Activated CD4-positive, alpha-beta T cell treated with anti-CD3 and anti-CD28 coated beads, Interleukin-2, amount 50 U/mL, for 1 hour (primary cell): ENCODE results near the gene ABCC6.
"Not testable (repeated sequence)": the region's sequence is repeated elsewhere in the genome, so short reads cannot be mapped to it uniquely, and the experiment has no call there.

Experiments
- DNase-seq: peaks from one replicate; pipeline ENCODE4 v3.0.0-alpha.2; 2020

The ABCC6 gene

DNA sequence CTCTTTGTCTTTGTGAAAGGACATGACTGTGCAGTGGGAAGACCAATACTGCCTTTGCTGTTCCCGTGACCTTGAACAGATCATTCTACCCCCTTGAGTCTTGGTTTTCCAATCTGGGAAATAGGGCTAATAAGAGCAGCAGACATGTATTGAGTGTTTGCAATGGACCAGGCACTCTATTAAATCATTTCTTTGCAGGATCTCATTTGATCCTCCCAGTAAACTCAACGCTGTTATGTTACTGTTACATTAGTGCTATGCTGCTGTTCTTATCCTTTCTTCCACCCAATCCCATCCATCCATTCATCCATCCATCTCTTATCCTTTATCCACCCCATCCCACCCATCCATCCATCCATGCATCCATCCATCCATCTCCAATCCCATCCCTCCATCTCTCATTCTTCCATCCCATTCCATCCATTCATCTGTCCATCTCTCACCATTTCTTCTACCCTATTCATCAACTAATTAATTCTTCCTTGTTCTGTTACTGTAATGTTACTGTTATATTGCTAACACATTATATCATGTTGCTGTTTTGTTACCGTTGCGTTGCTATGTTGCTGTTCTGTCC, 65.1 kb downstream of the ABCC6 start:
- no peak for DNase-seq

DNA sequence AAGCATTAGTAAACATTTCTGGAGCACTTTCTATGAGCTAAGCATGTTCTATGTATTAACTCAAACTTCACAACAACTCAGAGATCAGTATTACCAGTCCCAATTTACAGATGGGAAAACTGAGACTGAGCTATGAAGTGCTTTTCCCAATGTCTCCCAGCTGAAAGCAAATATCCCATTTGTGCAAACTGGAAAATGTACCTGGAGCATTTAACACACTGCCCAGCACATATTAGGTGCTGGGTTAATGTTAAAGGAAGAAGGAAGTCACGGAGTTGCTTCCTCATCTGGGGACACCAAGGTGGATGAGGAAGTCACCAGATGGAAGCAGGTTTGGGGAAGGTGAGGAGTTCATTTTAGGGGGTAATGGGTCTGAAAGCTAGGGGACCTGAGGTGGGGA, 66.1 kb downstream of the ABCC6 start:
- DNase-seq = no peak

DNA sequence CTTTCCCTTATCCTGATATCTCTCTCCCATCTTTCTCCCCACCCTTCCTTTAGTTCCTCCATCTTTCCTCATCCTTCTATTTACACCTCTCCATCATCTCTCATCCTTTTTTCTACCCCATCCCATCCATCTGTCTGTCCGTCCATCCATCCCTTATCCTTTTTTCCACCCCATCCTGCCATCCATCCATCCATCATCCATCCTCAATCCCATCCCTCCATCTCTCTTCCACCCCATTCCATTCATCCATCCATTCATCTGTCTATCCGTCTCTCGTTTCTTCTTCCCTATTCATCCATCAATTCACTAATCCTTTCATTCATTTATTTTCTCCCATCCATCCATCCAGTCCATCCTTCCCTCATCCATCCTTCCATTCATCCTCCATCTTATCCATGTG, 68.1 kb downstream of the ABCC6 start:
- DNase-seq = no peak

DNA sequence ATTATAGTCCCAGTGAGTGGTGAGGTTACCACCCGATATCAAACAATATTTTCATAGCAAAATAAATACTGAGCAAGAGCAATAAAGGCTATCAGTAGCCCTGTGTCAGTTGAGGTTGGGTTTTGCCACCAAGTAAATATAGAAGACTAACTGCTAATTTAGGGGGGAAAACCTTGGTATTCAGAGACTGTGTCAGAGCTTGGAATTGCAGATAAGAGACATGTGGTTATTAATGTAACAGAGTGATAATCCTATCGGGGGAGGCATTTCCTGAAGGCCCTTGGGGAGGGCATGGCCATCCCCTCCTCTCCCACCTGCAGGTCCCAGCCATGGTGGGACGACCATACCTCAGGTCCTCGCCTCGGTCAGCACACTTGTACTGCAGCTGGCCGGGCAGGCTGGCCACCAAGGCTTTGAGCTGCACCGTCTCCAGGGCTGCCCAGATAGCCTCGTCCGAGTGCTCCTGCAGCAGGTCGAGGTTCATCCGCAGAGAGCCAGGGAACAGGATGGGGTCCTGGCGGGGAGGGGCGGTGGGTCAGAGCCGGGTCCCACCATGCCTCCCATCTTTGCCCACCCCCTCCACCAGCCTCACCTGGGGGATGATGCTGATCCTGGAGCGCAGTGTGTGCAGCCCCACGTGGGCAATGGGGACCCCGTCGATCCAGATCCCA, 68.9 kb downstream of the ABCC6 start:
- DNase-seq = no peak

DNA sequence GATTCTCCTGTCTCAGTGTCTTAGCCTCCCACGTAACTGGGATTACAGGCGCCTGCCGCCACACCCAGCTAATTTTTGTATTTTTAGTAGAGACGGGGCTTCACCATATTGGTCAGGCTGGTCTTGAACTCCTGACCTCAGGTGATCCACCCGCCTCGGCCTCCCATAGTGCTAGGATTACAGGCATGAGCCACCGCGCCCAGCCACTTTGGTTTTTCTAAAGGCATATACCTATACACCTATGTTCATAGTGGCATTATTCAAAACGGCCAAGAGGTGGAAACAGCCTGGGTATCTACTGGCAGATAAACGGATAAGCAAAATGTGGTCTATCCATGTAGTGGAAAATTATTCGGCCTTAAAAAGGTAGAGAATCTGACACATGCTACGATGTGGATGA, 70.3 kb downstream of the ABCC6 start:
- DNase-seq = not testable (repeated sequence)

DNA sequence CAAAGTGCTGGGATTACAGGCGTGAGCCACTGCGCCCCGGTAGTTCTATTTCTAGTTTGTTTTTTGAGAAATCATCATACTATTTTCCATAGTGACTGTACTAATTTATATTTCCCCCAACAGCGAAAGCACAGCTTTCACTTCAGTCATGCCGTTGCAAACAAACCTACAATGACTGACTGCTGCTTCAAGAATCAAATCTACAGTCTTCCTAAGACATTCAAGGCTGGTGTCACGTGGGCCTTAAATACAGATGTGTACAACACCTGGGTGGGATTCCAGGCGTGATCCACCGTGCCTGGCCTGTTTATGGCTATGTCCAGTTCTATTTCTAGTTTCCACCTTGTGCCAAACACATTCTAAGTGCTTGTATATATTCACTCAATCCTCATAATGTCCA, 72.0 kb downstream of the ABCC6 start:
- DNase-seq = no peak

DNA sequence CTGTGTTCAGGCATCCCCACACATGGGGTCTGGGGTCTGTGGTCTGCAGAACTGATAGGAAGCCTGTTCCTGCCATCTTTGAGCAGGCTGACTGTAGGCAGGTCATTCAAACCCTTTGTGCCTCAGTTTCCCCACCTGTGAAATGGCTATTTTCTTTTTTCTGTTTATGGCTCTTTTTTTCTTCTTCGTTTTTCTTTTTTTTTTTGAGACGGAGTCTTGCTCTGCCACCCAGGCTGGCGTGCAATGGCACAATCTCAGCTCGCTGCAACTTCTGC, 72.5 kb downstream of the ABCC6 start:
- no peak for DNase-seq

DNA sequence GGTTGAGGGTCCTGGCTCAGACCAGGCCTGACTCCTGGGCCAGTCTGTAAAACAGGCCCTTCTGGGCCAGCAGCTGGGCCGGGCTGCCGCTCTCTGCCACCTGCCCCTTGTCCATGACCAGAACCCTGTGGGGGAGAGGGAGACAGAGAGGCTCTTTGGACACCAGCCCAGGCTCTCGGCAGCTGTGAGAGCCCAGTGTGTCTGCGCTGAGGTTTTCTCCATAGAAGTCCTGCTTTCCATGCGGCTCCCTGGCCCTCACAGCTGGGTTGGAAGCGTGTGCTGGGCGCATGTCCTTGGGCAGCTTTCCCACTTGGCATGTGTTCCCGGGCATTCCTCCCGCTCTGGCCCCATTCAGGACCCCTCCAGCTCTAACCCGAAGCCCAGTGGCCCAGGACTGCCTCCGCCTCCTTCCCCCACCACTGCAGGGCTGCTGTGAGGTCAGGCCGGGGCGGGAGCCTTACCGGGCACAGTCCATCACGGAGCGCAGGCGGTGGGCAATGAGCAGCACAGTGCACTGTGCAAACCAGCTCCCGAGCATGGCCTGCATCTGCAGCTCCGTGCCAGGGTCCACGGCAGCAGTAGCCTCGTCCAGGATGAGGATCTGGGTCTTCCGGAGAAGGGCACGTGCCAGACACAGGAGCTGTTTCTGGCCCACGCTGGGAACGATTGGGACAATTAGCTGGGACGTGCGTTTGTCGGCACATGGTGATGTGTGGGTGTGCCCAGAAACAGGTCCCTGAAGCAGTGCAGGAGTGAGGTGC, 73.0 kb downstream of the ABCC6 start:
- DNase-seq = no peak

DNA sequence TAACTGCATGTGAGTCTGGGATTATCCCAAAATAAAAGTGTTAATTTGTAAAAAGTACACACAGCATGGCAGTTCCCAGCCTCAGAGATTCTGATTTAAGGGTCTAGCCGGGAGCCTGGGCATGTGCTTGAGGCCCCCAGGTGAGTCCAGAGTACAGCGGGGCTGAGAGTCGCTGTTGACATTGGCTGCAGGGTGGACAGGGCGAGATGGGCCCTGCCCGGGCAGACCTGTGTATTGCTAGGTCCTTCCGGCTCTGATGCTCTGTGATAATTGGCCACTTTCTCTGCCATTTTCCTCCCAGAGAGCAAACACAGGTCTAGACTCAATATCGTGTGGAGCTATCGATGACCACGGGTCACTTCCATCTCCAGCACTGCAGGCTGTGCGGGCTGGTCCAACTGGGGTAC, 73.6 kb downstream of the ABCC6 start:
- no peak for DNase-seq

DNA sequence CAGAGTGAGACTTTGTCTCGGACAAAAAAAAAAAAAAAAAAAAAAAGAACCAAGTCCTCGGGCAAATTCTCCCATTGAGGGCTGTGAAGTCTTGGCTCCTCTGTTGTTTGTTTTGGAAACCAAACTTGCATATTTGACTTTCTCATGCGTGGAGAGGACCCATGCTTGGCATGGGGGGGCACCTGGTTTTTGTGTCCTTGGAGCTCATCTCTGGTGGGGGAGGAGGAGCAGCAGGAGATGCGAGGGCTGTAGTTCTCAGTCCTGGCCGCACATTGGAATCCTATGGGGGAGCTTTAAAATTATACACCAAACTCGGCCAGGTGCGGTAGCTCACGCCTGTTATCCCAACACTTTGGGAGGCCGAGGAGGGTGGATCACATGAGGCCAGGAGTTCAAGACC, 74.5 kb downstream of the ABCC6 start:
- DNase-seq = no peak

DNA sequence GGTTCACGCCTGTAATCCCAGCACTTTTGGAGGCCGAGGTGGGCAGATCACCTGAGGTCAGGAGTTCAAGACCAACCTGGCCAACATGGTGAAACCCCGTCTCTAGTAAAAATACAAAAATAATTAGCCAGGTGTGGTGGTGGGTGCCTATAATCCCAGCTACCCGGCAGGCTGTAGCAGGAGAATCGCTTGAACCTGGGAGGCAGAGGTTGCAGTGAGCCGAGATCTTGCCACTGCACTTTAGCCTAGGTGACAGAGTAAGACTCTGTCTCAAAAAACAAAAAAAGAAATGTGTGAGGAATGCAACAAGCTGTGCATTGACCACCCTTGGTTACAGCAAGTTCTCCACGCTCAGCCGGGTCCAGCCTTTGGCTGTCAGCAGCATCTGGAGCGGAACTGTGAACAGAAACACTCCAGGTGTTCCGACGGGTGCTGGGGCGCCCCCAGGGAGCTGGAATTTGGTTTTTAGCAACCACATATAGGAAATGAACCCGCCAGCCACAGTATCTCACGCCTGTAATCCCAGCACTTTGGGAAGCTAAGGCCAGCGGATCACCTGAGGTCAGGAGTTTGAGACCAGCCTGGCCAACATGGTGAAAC, 75.2 kb downstream of the ABCC6 start:
- not testable (repeated sequence) for DNase-seq

DNA sequence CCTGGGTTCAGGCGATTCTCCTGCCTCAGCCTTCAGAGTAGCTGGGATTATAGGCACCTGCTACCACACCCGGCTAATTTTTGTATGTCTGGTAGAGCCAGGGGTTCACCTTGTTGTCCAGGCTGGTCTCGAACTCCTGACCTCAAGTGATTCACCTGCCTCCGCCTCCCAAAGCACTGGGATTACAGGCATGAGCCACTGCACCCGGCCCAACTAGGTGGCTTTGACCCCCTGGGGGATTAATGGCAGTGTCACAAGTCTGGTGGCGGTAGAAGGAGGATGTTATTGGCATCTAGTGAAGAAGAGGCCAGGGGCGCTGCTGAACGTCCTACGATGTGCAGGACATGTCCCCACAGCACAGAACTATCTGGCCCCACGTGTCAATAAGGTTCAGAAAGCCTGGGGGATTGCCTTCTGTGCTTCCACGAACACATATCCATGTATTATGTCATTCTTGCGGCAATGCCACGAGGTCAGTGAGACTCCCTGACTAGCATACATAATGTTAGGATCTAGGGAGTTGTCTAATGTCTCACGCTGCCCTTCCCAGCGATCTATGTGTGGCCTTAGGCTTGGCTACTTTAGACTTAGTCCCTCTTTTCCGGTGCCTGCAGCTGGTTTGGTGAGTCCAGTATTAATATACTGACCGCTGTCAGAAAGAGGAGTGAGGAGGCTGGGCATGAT, 75.8 kb downstream of the ABCC6 start:
- no peak for DNase-seq

DNA sequence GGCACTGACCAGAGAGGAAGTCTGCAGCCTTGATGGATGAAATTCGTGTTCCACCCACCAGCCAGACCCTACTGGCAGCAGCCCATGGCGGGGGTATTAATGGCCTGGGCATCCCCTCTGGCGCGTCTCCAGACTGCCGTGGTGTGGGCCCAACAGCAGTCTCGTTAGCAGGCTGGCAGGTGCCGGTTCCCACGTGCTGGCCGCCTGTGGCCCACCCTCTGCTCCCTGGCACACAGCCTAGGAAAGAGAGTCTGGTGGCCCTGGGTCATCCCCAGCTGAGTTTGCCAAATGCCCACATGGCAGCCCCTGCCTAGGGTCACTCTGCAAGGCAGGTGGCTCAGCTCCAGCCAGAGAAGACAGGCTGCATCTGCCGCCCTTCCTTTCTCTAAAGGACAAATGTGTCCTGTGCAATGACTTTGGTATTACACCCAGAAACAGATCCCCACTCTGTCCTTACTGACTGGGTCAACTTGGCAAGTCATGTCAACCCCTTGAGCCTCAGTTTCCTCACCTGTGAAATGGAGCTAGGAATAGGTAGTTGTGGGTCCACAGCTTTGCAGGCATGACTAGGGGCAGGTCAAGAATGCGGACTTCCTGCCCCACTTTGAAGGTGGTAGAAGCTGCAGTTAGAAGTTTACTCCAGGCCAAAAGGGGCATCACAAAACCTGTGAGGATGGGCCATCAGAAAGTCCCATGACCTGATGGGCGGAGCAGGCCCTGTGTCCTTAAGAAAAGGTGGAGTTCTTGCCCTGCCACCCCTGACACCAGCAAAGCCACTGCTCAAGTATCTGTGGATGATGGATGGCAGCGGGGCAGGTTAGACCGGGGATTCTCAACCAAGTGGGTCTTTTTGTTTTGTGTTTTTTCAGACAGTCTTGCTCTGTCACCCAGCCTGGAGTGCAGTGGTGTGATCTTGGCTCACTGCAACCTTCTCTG, 76.6 kb downstream of the ABCC6 start:
- DNase-seq = no peak

DNA sequence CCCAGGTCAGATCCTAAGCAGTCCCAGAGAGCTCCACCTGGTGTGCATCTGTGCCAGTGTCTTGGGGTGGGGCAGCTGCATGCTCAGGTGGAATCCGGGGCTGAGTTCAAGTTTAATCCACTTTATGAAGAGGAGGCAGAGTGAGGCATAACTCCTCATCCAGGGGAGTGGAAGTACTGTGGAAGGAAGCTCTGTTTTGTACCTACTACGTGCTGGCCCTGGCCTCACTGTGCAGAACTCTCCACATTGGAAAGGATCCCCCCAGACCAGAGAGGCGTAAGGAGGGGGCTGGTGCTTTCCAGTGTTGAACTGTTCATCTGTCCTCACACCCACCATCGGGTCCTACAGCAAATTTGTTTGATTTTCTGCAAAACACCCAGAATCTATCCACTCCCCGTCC, 78.0 kb downstream of the ABCC6 start:
- no peak for DNase-seq

DNA sequence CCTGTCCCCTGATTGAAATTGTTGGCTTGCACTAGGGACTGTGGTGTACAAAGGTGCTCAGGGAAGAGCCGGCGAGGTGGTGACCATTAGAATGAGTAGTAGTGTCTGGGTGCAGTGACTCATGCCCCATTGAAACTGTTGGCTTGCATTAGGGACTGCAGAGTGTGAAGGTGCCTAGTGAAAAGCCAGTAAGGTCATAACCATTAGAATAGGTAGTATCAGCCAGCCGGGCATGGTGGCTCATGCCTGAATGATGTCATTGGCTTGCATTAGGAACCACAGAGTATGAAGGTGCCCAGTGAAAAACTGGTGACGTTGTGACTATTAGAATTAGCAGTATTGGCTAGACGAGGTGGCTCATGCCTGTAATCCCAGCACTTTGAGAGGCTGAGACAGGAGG, 78.9 kb downstream of the ABCC6 start:
- DNase-seq = no peak

DNA sequence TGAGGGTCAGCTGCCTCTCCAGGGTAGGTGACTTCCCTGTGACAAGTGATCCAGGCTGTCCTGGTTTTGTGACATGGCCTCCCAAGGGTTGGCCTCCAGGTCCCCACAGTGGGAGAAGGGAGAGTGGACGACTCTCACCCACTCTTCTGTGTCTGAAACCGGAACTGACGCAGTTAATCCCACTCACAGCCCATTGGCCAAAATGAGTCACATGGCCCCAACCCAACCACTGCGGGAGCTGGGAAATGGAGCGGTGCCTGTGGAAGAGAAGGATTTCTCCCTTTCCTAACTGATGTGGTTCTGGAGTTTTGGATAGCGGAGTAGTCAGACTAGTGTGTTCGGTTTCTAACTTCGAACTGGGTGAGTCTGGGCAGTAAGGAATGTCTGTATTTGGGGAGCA, 79.4 kb downstream of the ABCC6 start:
- DNase-seq = no peak

DNA sequence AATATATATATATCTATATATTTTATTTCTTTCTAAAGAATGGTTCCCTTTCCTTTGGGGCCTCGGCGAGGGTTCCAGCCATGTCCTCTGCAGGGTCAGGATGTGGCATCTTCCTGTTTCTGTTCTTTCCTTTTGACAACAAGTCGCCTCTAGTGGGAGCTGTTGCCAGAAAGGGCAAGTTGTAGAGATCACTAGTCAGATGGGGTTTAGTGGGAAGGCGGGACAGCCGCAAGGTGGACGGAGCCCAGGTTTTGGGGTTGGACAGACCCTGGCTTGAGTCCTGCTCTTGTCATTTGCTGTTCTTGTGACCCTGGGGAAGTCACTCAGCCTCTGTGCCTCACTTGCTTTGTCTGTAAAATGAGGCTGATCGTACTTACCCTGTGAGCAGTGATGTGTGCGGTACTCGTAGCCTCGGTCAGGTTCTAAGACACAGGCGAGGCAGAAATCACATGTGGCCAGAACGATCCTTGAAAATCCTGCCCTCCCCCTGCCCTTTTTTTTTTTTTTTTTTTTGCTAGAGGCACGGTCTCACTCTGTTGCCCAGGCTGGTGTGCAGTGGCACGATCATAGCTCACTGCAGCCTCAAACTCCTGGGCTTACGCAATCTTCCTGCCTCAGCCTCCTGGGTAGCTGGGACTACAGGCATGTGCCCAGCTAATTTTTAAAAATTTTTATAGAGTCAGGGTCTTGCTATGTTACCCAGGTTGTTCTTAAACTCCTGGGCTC, 80.1 kb downstream of the ABCC6 start:
- DNase-seq = no peak

DNA sequence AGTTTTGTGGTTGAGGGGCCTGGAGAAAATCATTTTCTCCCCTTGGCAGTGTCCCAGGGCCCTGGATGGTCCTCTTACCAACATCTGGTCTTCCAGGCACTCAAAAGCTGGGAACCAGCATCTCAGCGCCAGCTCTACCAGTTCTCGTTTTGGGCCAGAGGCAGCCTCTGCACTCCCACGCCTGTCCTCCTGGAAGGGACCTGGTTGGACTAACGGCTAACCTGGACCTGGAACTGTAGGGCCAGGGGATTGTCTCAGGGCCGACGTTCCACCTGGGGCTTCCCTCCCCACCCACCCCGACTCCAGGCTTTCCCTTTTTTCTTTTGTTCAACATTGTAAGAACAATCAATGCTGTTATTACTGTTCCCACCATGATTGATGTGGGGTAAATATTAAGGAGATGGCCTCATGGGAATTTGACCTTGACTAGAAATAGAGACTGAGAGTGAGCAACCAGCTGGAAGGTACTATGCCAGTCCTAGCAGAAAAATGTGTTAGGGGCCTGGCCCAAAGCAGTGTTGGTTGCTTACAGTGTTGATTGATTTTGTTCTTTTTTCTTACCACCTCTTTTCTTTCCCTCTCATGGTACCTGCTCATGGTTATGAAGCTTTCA, 81.4 kb downstream of the ABCC6 start:
- DNase-seq = no peak

DNA sequence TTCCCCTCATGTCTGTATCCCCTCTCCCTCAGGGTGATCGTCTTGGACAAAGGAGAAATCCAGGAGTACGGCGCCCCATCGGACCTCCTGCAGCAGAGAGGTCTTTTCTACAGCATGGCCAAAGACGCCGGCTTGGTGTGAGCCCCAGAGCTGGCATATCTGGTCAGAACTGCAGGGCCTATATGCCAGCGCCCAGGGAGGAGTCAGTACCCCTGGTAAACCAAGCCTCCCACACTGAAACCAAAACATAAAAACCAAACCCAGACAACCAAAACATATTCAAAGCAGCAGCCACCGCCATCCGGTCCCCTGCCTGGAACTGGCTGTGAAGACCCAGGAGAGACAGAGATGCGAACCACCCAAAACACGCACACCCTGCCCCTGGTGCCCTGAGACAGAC, 82.2 kb downstream of the ABCC6 start:
- no peak for DNase-seq

DNA sequence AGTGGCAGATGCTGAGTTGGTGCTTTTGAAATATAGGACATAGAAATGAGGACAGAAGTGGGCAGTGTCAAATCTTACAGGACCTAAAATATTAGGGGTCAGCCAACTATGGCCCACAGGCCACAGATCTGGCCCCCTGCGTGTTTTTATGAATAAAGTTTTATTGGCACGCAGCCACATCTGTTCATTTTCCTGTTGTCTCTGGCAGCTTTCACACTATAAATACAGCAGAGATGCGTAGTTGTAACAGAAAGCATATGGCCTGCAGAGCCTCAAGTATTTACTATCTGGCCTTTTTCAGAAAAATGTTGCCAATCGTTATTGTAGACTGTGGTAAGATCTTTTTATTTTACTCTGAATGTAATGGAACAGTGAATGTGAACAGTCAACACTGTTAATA, 82.8 kb downstream of the ABCC6 start:
- DNase-seq = no peak

DNA sequence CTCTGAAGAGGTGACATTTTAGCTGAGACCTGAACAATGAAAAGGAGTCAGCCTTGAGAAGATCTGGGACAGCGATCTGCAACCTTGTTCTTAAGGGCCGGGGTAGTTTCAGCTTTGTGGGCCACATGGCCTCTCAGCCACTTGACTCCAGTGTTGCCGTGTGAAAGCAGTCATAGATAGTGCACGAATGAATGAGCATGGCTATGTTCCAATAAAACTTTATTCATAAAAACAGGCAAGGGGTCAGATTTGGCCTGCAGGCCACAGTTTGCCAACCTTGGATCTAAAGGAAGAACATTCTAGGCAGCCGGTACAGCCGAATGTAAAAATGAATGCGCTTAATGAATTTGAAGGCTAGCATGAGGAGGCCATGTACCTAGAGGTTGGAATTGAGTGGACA, 83.5 kb downstream of the ABCC6 start:
- DNase-seq = no peak
